Colonic mucosa (tissue), 4 donors: ENCODE measurements around the gene TMEM175. TPM values are rescaled to one million over a fixed set of nuclear protein-coding genes. Genes with fewer than 3 reads are reported as not detected.

ENCODE experiments used
- DNase-seq: peaks from one replicate; pipeline ENCODE4 v3.0.0-alpha.2; 2020
- H3K27ac ChIP-seq: fragments of 200-600 bp; one replicate; pipeline ENCODE4 v1.8.0; 2021
- H3K27me3 ChIP-seq: fragments of 200-600 bp; one replicate; pipeline ENCODE4 v1.8.0; 2021
- H3K36me3 ChIP-seq: fragments of 200-600 bp; one replicate; pipeline ENCODE4 v1.8.0; 2021
- H3K4me1 ChIP-seq: fragments of 200-600 bp; one replicate; pipeline ENCODE4 v1.8.0; 2021; ENCODE audit warnings: mild to moderate bottlenecking
- H3K4me3 ChIP-seq: fragments of 200-600 bp; one replicate; pipeline ENCODE4 v1.8.0; 2021
- H3K9ac ChIP-seq, 2 donors: one replicate each; pipeline ENCODE4 v1.7.0; 2013; ENCODE audit warnings: control low read depth in 2 of 2, low read depth in 2 of 2, low read length in 2 of 2
- H3K9me3 ChIP-seq: fragments of 200-600 bp; one replicate; pipeline ENCODE4 v1.8.0; 2021
- intact Hi-C: fragments of 100-400 bp; cut with DNase I; formaldehyde crosslinking; loops from one replicate; pipeline ENCODE4 v1.14.1; 2022
- total RNA-seq, 2 donors: library from RNA; stranded (reverse); fragmentation: NEBNext Ultra II Directional in 1 of 2; extraction: Animal tissue kit (Norgen Biotek cat#: 25700) in 1 of 2; gene quantifications; one replicate each; pipeline ENCODE4 v1.2.1, GENCODE V29; 2021
- TF ChIP-seq, protein P1 (sequence below): fragments of 200-600 bp; IDR thresholded peaks from one replicate; pipeline ENCODE4 v1.8.0; 2022; ENCODE audit warnings: antibody characterized with exemption, mild to moderate bottlenecking
- donor health status: healthy.
- donor health status: DM: no; HTN: no; CAD: no.
- donor health status: DM: no; HTN: no; CAD: no.

TMEM175 gene
- total RNA-seq, 2 donors from 2014 or later, result 17.7 to 30.2 TPM

DNA sequence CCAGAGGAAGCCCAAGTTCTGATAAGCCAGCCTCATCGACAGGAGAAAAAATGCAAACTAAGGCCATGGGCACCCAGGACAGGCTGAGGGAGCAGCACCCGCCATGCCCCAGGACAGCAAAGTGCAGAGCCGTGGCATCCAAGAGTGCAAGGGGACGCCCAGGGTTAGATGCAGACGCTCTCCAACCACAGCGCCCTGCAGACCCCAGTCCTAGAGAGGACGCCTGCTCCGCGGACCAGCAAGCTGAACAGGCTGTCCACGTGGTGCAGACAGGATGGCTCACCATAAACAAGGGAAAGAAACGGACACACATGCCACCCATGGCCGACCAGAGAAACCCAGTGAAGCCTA is 32.7 kb upstream of the TMEM175 start:
- TF ChIP-seq, protein P1, sequence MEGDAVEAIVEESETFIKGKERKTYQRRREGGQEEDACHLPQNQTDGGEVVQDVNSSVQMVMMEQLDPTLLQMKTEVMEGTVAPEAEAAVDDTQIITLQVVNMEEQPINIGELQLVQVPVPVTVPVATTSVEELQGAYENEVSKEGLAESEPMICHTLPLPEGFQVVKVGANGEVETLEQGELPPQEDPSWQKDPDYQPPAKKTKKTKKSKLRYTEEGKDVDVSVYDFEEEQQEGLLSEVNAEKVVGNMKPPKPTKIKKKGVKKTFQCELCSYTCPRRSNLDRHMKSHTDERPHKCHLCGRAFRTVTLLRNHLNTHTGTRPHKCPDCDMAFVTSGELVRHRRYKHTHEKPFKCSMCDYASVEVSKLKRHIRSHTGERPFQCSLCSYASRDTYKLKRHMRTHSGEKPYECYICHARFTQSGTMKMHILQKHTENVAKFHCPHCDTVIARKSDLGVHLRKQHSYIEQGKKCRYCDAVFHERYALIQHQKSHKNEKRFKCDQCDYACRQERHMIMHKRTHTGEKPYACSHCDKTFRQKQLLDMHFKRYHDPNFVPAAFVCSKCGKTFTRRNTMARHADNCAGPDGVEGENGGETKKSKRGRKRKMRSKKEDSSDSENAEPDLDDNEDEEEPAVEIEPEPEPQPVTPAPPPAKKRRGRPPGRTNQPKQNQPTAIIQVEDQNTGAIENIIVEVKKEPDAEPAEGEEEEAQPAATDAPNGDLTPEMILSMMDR, result no peak
- H3K4me3 ChIP-seq, result no peak overlapping the region
- H3K4me1 ChIP-seq, result no peaks in the 10 kb centered on the region
- H3K9ac ChIP-seq, result no peak overlapping the region
- intact Hi-C loops, result no loop called here
- H3K36me3 ChIP-seq, result no peaks in the 10 kb centered on the region
- H3K9me3 ChIP-seq, result no peaks in the 10 kb centered on the region
- no peak overlapping the region for H3K27ac ChIP-seq
- DNase-seq, result no peak
- no peaks in the 10 kb centered on the region for H3K27me3 ChIP-seq

DNA sequence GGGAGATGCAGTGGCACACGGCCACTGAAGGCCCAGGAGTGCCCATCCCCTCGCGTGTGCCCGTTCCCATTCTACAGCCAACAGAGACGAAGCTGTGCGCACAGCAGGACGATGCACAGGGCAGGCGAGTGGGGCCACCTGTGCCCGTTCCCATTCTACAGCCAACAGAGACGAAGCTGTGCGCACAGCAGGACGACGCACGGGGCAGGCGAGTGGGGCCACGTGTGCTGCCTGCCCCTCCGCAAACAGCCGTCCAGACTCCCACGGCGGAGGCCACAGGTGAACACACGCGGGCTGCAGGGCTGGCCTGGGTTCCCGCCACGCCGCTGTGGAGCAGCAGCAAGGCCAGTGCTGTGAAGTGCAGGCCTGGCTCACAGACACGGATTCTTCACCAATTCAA is 32.2 kb upstream of the TMEM175 start:
- TF ChIP-seq, protein P1, result no peak
- H3K9ac ChIP-seq, result no peak overlapping the region
- no peaks in the 10 kb centered on the region for H3K4me1 ChIP-seq
- H3K27me3 ChIP-seq, result no peaks in the 10 kb centered on the region
- intact Hi-C loops, result no loop called here
- no peak overlapping the region for H3K4me3 ChIP-seq
- H3K27ac ChIP-seq, result no peak overlapping the region
- H3K9me3 ChIP-seq, result no peaks in the 10 kb centered on the region
- no peak for DNase-seq
- H3K36me3 ChIP-seq, result no peaks in the 10 kb centered on the region

DNA sequence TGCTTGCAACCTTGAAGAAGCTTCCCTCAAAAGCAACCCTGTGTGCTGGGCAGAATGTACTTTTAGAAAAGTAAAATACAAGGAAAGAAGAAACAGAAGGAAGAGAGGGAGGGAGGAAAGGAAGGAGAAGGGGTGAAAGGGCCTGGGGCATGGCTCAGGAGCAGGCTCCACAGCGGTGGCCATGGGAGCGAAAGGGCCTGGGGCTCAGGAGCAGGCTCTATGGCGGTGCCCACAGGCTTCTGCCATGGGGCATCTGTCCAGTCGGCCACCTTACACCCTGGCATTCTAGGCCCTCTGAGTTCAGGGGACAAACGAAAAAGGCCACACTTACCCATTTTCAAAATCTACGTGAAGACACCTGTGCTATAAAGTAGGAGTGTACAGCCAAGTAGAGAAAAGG is 31.5 kb upstream of the TMEM175 start:
- H3K9ac ChIP-seq, result no peak overlapping the region
- TF ChIP-seq, protein P1, result no peak
- no peak for DNase-seq
- no peak overlapping the region for H3K4me3 ChIP-seq
- H3K9me3 ChIP-seq, result no peaks in the 10 kb centered on the region
- no peaks in the 10 kb centered on the region for H3K36me3 ChIP-seq
- no peaks in the 10 kb centered on the region for H3K27me3 ChIP-seq
- no peaks in the 10 kb centered on the region for H3K4me1 ChIP-seq
- intact Hi-C loops, result no loop called here
- no peak overlapping the region for H3K27ac ChIP-seq

DNA sequence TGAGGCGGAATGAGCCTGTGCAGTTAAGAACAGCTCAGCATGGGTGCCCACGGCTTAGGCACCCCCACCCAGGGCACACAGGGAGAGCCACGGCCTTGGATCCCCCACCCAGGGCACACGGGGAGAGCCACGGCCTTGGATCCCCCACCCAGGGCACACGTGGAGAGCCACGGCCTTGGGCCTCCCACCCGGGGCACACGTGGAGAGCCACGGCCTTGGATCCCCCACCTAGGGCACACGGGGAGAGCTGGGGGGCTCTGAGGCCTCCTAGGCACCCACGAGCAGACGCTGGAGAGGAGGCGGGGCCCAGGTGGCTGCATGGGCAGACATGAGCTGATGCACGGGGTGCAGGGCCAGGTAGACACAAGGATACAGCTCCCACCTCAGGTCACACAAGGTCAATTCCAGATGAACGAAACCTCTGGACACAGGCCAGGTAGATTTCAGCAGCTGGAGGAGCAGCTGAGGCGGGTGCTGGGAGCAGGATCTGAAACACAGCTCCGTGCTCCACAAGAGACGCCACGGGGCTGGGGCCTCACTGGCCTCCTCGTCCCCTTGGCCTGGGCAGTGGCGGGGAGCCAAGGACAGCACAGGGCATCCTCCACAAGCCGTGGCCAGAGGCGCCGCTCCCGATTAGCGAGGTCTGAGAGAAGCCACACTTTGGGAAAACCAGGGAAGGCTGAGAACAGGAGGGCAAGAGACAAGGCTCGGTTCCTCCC is 30.9 kb upstream of the TMEM175 start:
- Histone ChIP-seq H3K4me1 (no peaks in the 10 kb centered on the region), H3K27ac (no peak overlapping the region), H3K9me3 (no peaks in the 10 kb centered on the region), H3K36me3 (no peaks in the 10 kb centered on the region), H3K4me3 (no peak overlapping the region), H3K9ac (no peak overlapping the region), H3K27me3 (no peaks in the 10 kb centered on the region)
- DNase-seq, result no peak
- TF ChIP-seq, protein P1, result no peak
- intact Hi-C loops, result no loop called here

DNA sequence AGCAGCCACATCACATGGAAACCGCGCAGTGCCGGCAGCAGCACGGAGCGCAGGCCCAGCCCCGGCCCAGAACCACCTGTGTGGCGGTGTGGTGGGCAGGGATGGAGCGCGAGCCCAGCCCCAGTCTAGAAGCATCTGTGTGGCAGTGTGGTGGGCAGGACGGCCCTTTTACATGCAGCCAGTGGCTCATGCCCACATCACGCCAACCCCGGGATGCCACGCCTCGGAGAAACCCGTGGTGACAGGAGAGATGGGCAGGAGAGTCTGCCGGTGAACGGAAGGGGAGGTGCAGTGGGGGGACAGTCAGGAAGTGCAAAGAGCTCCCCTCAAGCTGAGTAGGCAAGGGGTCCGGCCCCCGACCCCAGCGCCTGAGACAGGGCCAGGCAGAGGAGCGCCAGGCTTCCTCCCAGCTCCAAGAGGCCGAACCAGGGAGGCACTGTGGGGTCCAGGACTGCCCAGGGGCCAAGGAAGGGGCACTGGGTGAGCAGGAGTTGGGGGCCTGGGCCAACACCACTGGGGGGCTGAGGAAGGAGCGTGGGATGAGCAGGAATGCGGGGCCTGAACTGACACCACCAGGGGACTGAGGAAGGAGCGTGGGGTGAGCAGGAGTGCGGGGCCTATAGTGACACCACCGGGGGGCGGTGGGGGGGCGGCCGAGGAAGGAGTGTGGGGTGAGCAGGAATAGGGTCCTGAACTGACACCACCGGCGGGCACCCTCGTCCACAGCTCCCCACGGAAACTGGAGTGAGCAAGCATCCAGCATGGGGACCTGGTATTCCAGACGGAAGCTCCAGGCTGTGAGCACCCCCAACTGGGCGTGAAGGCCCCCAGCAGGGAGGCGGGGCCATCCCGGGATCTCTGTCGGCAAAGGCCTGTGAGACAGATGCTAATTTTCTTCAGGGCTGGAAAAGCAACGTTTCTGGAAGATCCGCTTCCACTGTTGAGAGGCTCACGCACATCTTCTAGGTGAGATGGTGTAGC is 28.9 kb upstream of the TMEM175 start:
- no peak overlapping the region for H3K27ac ChIP-seq
- H3K4me1 ChIP-seq, result no peaks in the 10 kb centered on the region
- no peak for DNase-seq
- H3K27me3 ChIP-seq, result no peaks in the 10 kb centered on the region
- H3K4me3 ChIP-seq, result no peak overlapping the region
- H3K9ac ChIP-seq, result no peak overlapping the region
- TF ChIP-seq, protein P1, result no peak
- H3K36me3 ChIP-seq, result no peaks in the 10 kb centered on the region
- intact Hi-C loops, result no loop called here
- no peaks in the 10 kb centered on the region for H3K9me3 ChIP-seq
